Heart left ventricle (tissue), 13 donors: ENCODE data around the gene PAM16.

Experiments used
- POLR2A ChIP-seq, 2 donors: fragments of 450-650 bp; IDR thresholded peaks; one replicate each; pipeline ENCODE4 v1.6.1; 2017; ENCODE audit warnings: antibody characterized with exemption in 2 of 2, mild to moderate bottlenecking in 2 of 2, moderate library complexity in 2 of 2
- TF ChIP-seq, protein P1 (sequence below), 12 donors: fragments of 200-600 bp; sonication (generic) in 4 of 12; IDR thresholded peaks; one replicate each; pipeline versions ENCODE4 v1.5.0 to v1.8.0; 2018 to 2022; ENCODE audit warnings: antibody characterized with exemption in 12 of 12, mild to moderate bottlenecking in 5 of 12
- donor health status: ischemic (EF 13 %, LVEDD 7.1; RV severe dilation, severe dysfunction).
- donor health status: DM: no; HTN: yes; CAD: no.
- donor health status: DM: no; HTN: no; CAD: no.
- donor health status: ischemic (EF 25% LVEDD 6.9; RV normal size, moderate dysfunction).
- donor health status: ischemic (EF 25% LVEDD 5.7; RV mildly dilated, moderate dysfunction).
- donor health status: ischemic (EF 35%, LVEDD 5.7; RV mildly dilated, moderate dysfunction).
- donor health status: nonischemic (EF 11% LVEDD 7.7; RV severe dilation, severe dysfunction).
- donor health status: DM: yes; HTN: yes; CAD: no.
- donor health status: PGD.
- donor health status: ischemic (EF 29% LVEDD 5.4; RV normal size, mild dysfunction).
- donor health status: nonischemic (EF 23%, LVEDD 6.1; RV moderate dilation, normal function).

DNA sequence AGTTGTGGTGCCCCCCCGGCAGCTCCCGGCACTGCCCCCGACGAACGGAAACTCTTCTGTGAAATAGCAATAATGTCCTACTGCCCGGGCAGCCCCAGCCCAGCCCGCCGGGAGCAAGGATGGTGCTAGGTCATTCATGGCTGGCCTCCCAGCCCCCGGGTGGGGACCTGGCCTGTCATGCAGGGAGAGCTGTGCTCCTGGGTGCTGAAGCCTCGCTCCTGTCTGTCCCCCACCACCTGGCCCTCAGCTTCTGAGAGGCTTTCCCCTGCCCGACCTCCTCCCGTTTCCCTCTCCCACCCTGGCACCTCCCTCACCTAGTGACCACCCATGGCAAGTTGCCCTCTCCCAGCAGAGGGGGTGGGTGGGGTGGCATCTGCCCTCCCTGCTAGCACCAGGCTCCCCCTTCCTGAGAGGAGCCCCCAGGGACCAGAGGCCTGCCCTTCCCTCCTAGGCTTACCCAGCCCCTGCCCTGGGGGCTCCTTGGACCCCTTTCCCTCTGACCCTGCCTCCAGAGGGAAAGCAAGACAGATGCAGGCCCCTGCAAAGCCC is 13.5 kb downstream of the PAM16 start:
- no peak for TF ChIP-seq POLR2A (IDR thresholded peaks at IDR 0.05)
- TF ChIP-seq, protein P1, sequence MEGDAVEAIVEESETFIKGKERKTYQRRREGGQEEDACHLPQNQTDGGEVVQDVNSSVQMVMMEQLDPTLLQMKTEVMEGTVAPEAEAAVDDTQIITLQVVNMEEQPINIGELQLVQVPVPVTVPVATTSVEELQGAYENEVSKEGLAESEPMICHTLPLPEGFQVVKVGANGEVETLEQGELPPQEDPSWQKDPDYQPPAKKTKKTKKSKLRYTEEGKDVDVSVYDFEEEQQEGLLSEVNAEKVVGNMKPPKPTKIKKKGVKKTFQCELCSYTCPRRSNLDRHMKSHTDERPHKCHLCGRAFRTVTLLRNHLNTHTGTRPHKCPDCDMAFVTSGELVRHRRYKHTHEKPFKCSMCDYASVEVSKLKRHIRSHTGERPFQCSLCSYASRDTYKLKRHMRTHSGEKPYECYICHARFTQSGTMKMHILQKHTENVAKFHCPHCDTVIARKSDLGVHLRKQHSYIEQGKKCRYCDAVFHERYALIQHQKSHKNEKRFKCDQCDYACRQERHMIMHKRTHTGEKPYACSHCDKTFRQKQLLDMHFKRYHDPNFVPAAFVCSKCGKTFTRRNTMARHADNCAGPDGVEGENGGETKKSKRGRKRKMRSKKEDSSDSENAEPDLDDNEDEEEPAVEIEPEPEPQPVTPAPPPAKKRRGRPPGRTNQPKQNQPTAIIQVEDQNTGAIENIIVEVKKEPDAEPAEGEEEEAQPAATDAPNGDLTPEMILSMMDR (IDR thresholded peaks at IDR 0.05): no peak
